ENCODE measurements around the gene SLC22A5. TPM values are rescaled to one million over a fixed set of nuclear protein-coding genes. Genes with fewer than 3 reads are reported as not detected.

SLC22A5 gene
- total and polyA plus RNA-seq, 2 donors (not counting 3 experiments of a cell fraction or from before 2014, with no cell fraction given) = 3.6 to 9.3 TPM

- no TSS peak for BruUV-seq (replicated peaks)
These were observed 58.6 kb downstream of the SLC22A5 start for GRCh38 chr5:132428147-132428482.

More at GRCh38 chr5:132428147-132428482, 58.6 kb downstream of the SLC22A5 start:
- H4K20me1 ChIP-seq (replicated peaks; ENCODE audit: control insufficient read depth, extremely low read depth, insufficient read depth, low read length) = no peaks in the 10 kb centered on the region
- ChIA-PET CTCF (interaction anchor here (1.1 to 4.8 kb wide), 7 partner anchors 11 to 73 kb away, joined by 3 to 32 read pairs (median 7); partner anchors contain the start of gene IRF1), POLR2A (interaction anchor here (0.7 to 1.0 kb wide), 2 partner anchors 36 to 63 kb away, joined by 3 read pairs; partner anchors contain the start of gene IRF1)
- dilution Hi-C loops (cut with MboI; ENCODE audit: extremely low pct_ligation_motif_present, low sequenced_read_pairs) (no loop called here), intact Hi-C loops (cut with micrococcal nuclease) (no loop called here)
- H3K4me1 ChIP-seq (ENCODE audit: control insufficient read depth, extremely low read depth, insufficient read depth, low read length) = peaks cover 22% of the 10 kb centered on the region
- H3K27me3 ChIP-seq (ENCODE audit: control insufficient read depth in 2 of 2, insufficient read depth in 2 of 2, low read length in 2 of 2) = no peaks in the 10 kb centered on the region
- no peak for TF ChIP-seq JUN (IDR thresholded peaks at IDR 0.05; ENCODE audit: borderline replicate concordance, insufficient read depth, insufficient read length, low read depth)
- TF ChIP-seq, protein P1, sequence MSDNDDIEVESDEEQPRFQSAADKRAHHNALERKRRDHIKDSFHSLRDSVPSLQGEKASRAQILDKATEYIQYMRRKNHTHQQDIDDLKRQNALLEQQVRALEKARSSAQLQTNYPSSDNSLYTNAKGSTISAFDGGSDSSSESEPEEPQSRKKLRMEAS (IDR thresholded peaks at IDR 0.05; ENCODE audit: insufficient read depth, insufficient read length) = no peak
- no peak for TF ChIP-seq MYC (IDR thresholded peaks at IDR 0.05; ENCODE audit: low read depth, low read length)
- TF ChIP-seq CTCF (IDR thresholded peaks at IDR 0.05; ENCODE audit: extremely low read depth in 1 of 2, insufficient read depth in 1 of 2, low read depth in 1 of 2, low read length in 2 of 2) = no peak
- no peak for TF ChIP-seq EZH2 (IDR thresholded peaks at IDR 0.05; ENCODE audit: borderline replicate concordance, low read depth, low read length, severe bottlenecking)
- no peak for TF ChIP-seq GATA2 (IDR thresholded peaks at IDR 0.05; ENCODE audit: insufficient read depth, insufficient read length, low read depth, low read length)
- TF ChIP-seq POLR2AphosphoS5 (IDR thresholded peaks at IDR 0.05; ENCODE audit: insufficient read depth, low read depth, low read length) = no peak
- TF ChIP-seq FOS (IDR thresholded peaks at IDR 0.05; ENCODE audit: borderline replicate concordance, insufficient read depth, low read length) = no peak
- TF ChIP-seq POLR2A (IDR thresholded peaks at IDR 0.05; ENCODE audit: low read depth, low read length) = no peak
- H3K9me3 ChIP-seq (replicated peaks; ENCODE audit: control insufficient read depth, insufficient read depth, low read length) = no peaks in the 10 kb centered on the region
- no peaks in the 10 kb centered on the region for H3K9me1 ChIP-seq (replicated peaks; ENCODE audit: control insufficient read depth, extremely low read depth, insufficient read depth, low read length)
- FAIRE-seq = no peak
- H3K4me3 ChIP-seq (replicated peaks in 1 of 3; ENCODE audit: insufficient read depth in 1 of 3, low read depth in 1 of 3, low read length in 3 of 3) = no peak overlapping the region
- no peak overlapping the region for H3K27ac ChIP-seq (ENCODE audit: insufficient read depth, low read depth, low read length)
- H2AFZ ChIP-seq (ENCODE audit: low read depth, low read length) = no peak overlapping the region
- no peak overlapping the region for H3K9ac ChIP-seq (replicated peaks; ENCODE audit: extremely low read depth, insufficient read depth, low read length)
- DNase-seq (ENCODE audit: low read depth, low spot score) = no peak
- H3K4me2 ChIP-seq (ENCODE audit: insufficient read depth, low read length) = no peak overlapping the region
- no peaks in the 10 kb centered on the region for H3K79me2 ChIP-seq (ENCODE audit: control insufficient read depth, insufficient read depth, low read length)
- H3K36me3 ChIP-seq (ENCODE audit: control insufficient read depth in 2 of 2, extremely low read depth in 1 of 2, insufficient read depth in 2 of 2, low read length in 2 of 2) = no peaks in the 10 kb centered on the region
